Mucosa of gallbladder (tissue), 1 donor: Measurements from ENCODE around the gene EFCAB6. TPM values are rescaled to one million over a fixed set of nuclear protein-coding genes. Genes with fewer than 3 reads are reported as not detected.

Source experiments
- DNase-seq: peaks from one replicate; pipeline ENCODE4 v3.0.0-alpha.2; 2020; ENCODE audit warnings: low spot score
- total RNA-seq: library from RNA; stranded (reverse); gene quantifications from one replicate; pipeline ENCODE4 v1.2.1, GENCODE V29; 2021
- donor health status: DM: no; HTN: no; CAD: no.

Gene EFCAB6
- total RNA-seq, 1 donor from 2014 or later, result 4.1 TPM

- no peak for DNase-seq
Observed at GRCh38 chr22:43819421-43819921, 7.4 kb upstream of the EFCAB6 start.

- DNase-seq, result no peak
Observed at GRCh38 chr22:43818981-43819380, 6.9 kb upstream of the EFCAB6 start.

- DNase-seq, result no peak
Observed at GRCh38 chr22:43817402-43817801, 5.3 kb upstream of the EFCAB6 start.

GRCh38 chr22:43814264-43814663 is 2.2 kb upstream of the EFCAB6 start:
- DNase-seq, result no peak

DNA sequence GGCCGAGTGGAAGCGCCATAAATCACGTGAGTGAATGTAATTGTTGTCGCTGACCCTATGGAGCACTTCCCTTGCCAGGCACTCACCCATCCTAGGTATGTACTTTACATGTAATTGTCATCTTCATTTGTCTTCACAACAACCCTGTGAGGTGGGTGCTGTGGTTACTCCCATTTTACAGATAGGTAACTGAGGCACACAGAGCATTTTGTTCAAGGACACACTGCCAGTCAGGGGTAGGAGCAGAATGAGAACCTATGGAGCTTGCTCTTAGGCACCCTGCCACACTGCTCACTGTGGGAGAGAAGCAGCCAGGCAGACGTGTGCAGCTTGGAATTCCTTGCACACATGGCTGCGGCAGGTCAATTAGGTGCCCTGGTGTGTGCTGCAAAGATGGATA is 785 bp upstream of the EFCAB6 start:
- DNase-seq, result no peak

DNA sequence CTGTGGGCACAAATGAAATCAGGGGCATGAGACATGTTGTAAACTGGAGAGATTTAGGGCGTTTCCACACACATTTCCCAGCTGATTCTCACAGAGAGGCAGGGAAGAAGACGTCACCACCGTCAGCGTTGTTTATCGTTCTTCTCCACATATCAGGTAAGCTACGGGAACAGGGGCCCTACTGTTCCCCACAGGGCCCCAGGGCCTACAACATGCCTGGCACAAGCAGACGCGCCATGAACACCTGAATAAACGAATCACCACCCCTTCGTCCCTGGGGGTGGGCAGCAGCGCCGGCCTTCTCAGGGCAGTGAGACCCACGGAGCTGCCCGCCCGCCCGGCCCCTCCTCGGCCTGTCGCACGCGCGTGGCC is 342 bp downstream of the EFCAB6 start:
- no peak for DNase-seq

DNA sequence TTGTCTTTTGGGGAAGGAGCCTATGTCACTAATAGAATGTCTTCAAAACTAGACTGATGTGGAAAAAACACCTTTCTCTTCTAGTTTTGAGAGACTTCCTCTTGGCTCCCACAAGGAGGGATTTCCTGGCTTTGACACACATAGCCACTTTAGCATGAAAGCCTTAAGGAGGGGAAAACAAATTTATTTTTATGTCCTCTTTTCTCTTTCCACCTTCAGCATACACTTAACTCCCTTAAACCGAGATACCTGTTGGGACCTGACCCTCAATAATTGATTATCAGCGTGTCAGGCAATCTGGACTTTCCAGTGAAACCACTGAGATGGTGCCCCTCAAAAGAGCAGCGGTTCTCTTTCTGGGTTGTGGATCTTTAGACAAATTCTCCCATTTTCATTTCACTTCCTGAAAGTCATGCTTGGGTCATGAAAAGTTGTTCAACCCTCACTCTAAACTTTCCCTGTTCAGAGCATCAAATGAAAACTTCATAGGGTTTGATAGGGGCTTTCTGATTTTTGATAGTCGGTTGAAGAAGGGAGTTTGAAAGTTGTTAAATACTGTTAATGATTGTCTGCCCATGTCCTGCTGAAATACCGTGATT is 9.1 kb downstream of the EFCAB6 start:
- no peak for DNase-seq

GRCh38 chr22:43800970-43801369 is 11.1 kb downstream of the EFCAB6 start:
- DNase-seq, result no peak

DNA sequence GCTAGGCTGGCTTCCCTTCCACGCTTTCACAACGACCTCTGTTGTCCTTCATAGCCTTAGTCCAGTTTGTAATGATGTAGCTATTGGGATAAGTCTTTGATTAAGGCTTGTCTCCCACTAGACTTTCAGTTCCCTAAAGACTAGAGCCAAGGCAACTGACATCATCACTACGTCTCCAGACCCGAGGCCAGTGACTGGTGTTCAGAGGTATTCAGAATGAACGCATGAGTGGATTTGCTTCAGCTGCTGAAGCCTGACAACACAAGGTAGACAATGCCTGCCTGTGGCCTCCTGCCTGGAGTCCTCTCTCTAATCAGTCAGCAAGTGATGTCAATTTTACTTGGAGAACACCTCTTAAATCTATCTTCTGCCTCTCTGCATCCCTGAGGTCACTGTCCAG is 13.6 kb downstream of the EFCAB6 start:
- DNase-seq, result no peak

- no peak for DNase-seq
Observed at GRCh38 chr22:43796567-43796966, 15.5 kb downstream of the EFCAB6 start.

- DNase-seq, result no peak
Observed at GRCh38 chr22:43795320-43795719, 16.8 kb downstream of the EFCAB6 start.

- no peak for DNase-seq
Observed at GRCh38 chr22:43792905-43793304, 19.2 kb downstream of the EFCAB6 start.

GRCh38 chr22:43789452-43789851 is 22.7 kb downstream of the EFCAB6 start:
- peak; percentile 63 for DNase-seq

GRCh38 chr22:43783777-43784176 is 28.3 kb downstream of the EFCAB6 start:
- no peak for DNase-seq

GRCh38 chr22:43782448-43782847 is 29.7 kb downstream of the EFCAB6 start:
- no peak for DNase-seq

- no peak for DNase-seq
Observed at GRCh38 chr22:43777286-43777685, 34.8 kb downstream of the EFCAB6 start.

GRCh38 chr22:43776081-43776670 is 35.9 kb downstream of the EFCAB6 start:
- no peak for DNase-seq

GRCh38 chr22:43774318-43774915 is 37.7 kb downstream of the EFCAB6 start:
- DNase-seq, result no peak

GRCh38 chr22:43772831-43773230 is 39.3 kb downstream of the EFCAB6 start:
- no peak for DNase-seq

GRCh38 chr22:43755452-43755851 is 56.7 kb downstream of the EFCAB6 start:
- no peak for DNase-seq

GRCh38 chr22:43755011-43755410 is 57.1 kb downstream of the EFCAB6 start:
- no peak for DNase-seq

DNA sequence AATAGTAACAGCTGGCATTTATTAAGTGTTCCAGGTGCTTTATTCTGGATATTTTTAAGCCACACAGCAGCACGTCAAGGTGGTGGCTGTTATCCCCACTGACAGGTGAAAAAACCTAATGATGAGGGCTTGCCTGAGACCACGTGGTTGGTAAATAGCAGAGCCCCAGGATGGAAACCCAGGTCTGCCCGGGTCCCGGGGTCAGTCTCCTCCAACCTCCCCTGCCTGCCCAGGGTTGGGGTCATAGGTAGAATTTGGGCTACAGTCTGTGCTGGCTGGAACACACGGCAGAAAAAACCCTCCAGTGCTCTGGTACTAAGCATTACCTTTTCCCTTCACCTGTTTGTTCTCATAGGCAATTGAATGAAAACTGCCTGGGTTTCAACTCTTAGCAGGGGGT is 57.9 kb downstream of the EFCAB6 start:
- DNase-seq, result no peak

GRCh38 chr22:43753688-43754087 is 58.4 kb downstream of the EFCAB6 start:
- DNase-seq, result no peak
